ENCODE measurements around the gene UST.

UST gene

DNA sequence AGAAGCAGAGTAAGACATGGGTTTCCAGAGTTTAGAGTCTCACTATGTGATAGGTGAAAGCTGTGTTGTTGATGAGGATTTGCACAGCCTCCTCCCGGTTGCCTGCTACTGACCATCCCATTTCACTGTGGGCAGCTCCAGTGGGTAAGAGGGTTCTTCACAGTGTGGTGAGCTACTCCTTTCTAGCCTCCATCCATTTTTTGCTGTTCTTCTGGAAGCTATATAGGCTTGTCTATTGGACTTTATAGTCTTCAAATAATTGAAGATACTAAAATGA lies 13.4 kb downstream of the UST start:
- Histone ChIP-seq H4K20me1 (ENCODE audit: control insufficient read depth, insufficient read depth, low read depth, low read length) (no peaks in the 10 kb centered on the region), H3K4me1 (ENCODE audit: control insufficient read depth, low read length) (peaks cover 45% of the 10 kb centered on the region), H3K9me3 (ENCODE audit: control insufficient read depth, insufficient read depth, low read length) (peaks cover 4% of the 10 kb centered on the region; the same call in 1 of the 2 replicates), H3K79me2 (ENCODE audit: control insufficient read depth, low read length) (no peaks in the 10 kb centered on the region), H3K4me3 (ENCODE audit: low read length) (peak overlapping the region; percentile 60), H3K27ac (ENCODE audit: low read depth, low read length) (peak overlapping the region; percentile 87), H3F3A (ENCODE audit: control insufficient read depth, insufficient read depth) (peaks cover 22% of the 10 kb centered on the region), H3K27me3 (ENCODE audit: control insufficient read depth, low read length) (peaks cover 9% of the 10 kb centered on the region), H3K36me3 (ENCODE audit: control insufficient read depth, low read length) (no peaks in the 10 kb centered on the region), H3K4me2 (ENCODE audit: low read length) (peak overlapping the region; percentile 85), H3K9me2 (replicated peaks; ENCODE audit: control insufficient read depth, low read length) (no peaks in the 10 kb centered on the region)
- TF ChIP-seq EZH2phosphoT487 (IDR thresholded peaks at IDR 0.05; ENCODE audit: borderline replicate concordance, low read length): no peak
- TF ChIP-seq, protein P1, sequence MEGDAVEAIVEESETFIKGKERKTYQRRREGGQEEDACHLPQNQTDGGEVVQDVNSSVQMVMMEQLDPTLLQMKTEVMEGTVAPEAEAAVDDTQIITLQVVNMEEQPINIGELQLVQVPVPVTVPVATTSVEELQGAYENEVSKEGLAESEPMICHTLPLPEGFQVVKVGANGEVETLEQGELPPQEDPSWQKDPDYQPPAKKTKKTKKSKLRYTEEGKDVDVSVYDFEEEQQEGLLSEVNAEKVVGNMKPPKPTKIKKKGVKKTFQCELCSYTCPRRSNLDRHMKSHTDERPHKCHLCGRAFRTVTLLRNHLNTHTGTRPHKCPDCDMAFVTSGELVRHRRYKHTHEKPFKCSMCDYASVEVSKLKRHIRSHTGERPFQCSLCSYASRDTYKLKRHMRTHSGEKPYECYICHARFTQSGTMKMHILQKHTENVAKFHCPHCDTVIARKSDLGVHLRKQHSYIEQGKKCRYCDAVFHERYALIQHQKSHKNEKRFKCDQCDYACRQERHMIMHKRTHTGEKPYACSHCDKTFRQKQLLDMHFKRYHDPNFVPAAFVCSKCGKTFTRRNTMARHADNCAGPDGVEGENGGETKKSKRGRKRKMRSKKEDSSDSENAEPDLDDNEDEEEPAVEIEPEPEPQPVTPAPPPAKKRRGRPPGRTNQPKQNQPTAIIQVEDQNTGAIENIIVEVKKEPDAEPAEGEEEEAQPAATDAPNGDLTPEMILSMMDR (IDR thresholded peaks at IDR 0.05; ENCODE audit: low read depth, low read length, poor library complexity, severe bottlenecking): no peak

DNA sequence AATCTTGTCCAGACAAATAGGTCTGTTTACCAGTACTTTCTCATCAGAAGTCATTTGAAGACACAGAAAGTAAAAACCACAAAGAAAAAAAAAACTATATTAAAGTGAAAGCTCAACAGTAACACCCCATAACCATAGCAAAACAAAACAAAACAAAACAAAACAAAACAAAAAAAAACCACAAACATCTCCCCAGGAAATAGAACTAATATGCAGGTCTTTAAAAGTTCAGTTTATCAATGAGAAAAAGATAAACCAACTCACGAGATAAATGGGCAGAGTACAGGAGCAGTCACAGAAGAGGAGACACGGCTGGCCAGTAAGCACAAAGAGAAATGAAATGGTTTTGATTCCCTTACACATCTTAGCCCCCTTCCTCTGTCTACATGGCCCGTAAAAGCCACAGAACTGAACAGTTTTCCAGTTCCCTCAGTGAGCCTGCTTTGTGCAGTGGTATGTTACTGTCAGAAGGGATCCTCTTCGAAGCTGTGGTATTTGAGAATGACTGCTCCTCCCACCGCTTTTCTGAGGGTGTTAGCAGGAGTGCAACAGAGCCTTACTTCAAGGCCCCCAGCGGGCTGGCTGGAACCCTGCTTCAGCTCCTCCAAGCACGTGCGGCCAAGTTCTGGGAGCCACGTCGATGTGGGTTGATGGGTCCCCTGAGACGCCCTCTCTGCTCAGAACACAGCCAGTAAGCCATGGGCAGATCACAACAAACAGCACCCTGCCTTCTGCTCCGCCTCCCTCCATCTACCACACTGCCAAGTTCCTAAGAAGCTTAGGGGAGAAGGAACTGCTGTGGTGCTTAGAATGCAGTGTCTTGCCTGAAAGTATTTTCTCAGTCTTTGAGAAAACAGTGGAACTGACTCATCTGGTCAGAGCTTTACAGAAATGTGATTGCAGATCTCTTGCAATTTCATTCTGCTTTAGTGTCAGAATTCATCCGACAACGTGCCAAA lies 14.0 kb downstream of the UST start:
- peaks cover 4% of the 10 kb centered on the region; the same call in 1 of the 2 replicates for H3K9me3 ChIP-seq (ENCODE audit: control insufficient read depth, insufficient read depth, low read length)
- peak overlapping the region; percentile 60 for H3K4me3 ChIP-seq (ENCODE audit: low read length)
- H3K4me1 ChIP-seq (ENCODE audit: control insufficient read depth, low read length): peaks cover 45% of the 10 kb centered on the region
- no peaks in the 10 kb centered on the region for H3K9me2 ChIP-seq (replicated peaks; ENCODE audit: control insufficient read depth, low read length)
- H3K27ac ChIP-seq (ENCODE audit: low read depth, low read length): peak overlapping the region; percentile 87
- H4K20me1 ChIP-seq (ENCODE audit: control insufficient read depth, insufficient read depth, low read depth, low read length): no peaks in the 10 kb centered on the region
- peaks cover 22% of the 10 kb centered on the region for H3F3A ChIP-seq (ENCODE audit: control insufficient read depth, insufficient read depth)
- H3K36me3 ChIP-seq (ENCODE audit: control insufficient read depth, low read length): no peaks in the 10 kb centered on the region
- TF ChIP-seq EZH2phosphoT487 (IDR thresholded peaks at IDR 0.05; ENCODE audit: borderline replicate concordance, low read length): no peak
- TF ChIP-seq, protein P1 (IDR thresholded peaks at IDR 0.05; ENCODE audit: low read depth, low read length, poor library complexity, severe bottlenecking): no peak
- peak overlapping the region; percentile 85 for H3K4me2 ChIP-seq (ENCODE audit: low read length)
- H3K79me2 ChIP-seq (ENCODE audit: control insufficient read depth, low read length): no peaks in the 10 kb centered on the region
- peaks cover 9% of the 10 kb centered on the region for H3K27me3 ChIP-seq (ENCODE audit: control insufficient read depth, low read length)

DNA sequence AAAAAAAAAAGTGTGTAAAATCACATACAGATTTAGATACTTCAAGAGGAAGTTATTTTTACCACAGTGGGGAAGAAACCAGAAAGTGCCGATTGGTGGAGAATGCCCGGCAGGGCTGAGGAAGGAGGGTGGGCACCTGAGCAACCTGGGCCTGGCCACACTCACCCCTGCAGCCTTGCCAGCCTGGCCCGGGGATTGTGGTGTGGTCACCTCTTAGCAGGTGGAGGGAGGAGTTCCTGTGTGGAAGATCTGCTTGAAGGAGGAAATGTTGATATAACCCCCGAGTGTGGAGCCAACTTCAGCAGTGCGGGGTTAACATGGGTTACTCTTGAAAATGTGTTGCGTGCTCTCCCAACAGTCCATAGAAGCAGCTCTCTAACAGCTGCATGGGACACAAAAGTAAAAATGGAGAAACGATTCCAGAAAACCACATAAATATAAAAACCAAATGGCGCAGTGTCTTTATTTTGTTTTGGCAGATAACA lies 14.7 kb downstream of the UST start:
- Histone ChIP-seq H3K9me3 (ENCODE audit: control insufficient read depth, insufficient read depth, low read length) (peaks cover under 1% of the 10 kb centered on the region; the same call in 1 of the 2 replicates), H3K27ac (ENCODE audit: low read depth, low read length) (peak overlapping the region; percentile 87; the same call in 1 of the 2 replicates), H3F3A (ENCODE audit: control insufficient read depth, insufficient read depth) (peaks cover 22% of the 10 kb centered on the region), H4K20me1 (ENCODE audit: control insufficient read depth, insufficient read depth, low read depth, low read length) (no peaks in the 10 kb centered on the region), H3K27me3 (ENCODE audit: control insufficient read depth, low read length) (peaks cover 9% of the 10 kb centered on the region), H3K79me2 (ENCODE audit: control insufficient read depth, low read length) (no peaks in the 10 kb centered on the region), H3K36me3 (ENCODE audit: control insufficient read depth, low read length) (no peaks in the 10 kb centered on the region), H3K4me2 (ENCODE audit: low read length) (peak overlapping the region; percentile 85), H3K9me2 (replicated peaks; ENCODE audit: control insufficient read depth, low read length) (no peaks in the 10 kb centered on the region), H3K4me1 (ENCODE audit: control insufficient read depth, low read length) (peaks cover 45% of the 10 kb centered on the region), H3K4me3 (ENCODE audit: low read length) (peak overlapping the region; percentile 60; the same call in 1 of the 2 replicates)
- no peak for TF ChIP-seq EZH2phosphoT487 (IDR thresholded peaks at IDR 0.05; ENCODE audit: borderline replicate concordance, low read length)
- TF ChIP-seq, protein P1 (IDR thresholded peaks at IDR 0.05; ENCODE audit: low read depth, low read length, poor library complexity, severe bottlenecking): no peak
